IMR-90 (cell line): ENCODE results near the gene LCN2. TPM values are rescaled to one million over a fixed set of nuclear protein-coding genes. Genes with fewer than 3 reads are reported as not detected.

ENCODE experiments used
- ATAC-seq: fragments of 200-7000 bp; cut with Tn5 transposase; 2 replicates; pipeline ENCODE4 v1.9.1; 2020; ENCODE audit warnings: low read depth, mild to moderate bottlenecking, moderate library complexity
- BruUV-seq: library from RNA; stranded (reverse); fragments of 400-500 nt; replicated peaks from 2 replicates; lab custom pipeline; 2021; lab: Mats Ljungman, UMichigan
- CTCF ChIA-PET: fragments of 300-600 bp; formaldehyde crosslinking; extraction: SDS; loops from one replicate; lab custom pipeline; 2021; ENCODE audit warnings: antibody characterized with exemption; lab: Yijun Ruan, JAX
- POLR2A ChIA-PET: fragments of 300-600 bp; sonication (Branson Sonifier 250); formaldehyde crosslinking; loops from one replicate; lab custom pipeline; 2022; ENCODE audit warnings: antibody characterized with exemption; ENCODE audit not compliant: unreplicated experiment; lab: Charles Lee
- DNase-seq: peaks from one replicate; pipeline ENCODE4 v3.0.0; 2013
- H2AFZ ChIP-seq: replicated peaks from 2 replicates; pipeline ENCODE3; 2013; ENCODE audit warnings: low read length, mild to moderate bottlenecking; ENCODE audit not compliant: poor library complexity
- H2AK5ac ChIP-seq: 2 replicates; pipeline ENCODE4 v1.6.1; 2013; ENCODE audit warnings: low read depth, low read length, inconsistent platforms
- H2AK9ac ChIP-seq: replicated peaks from 2 replicates; pipeline ENCODE3; 2013; ENCODE audit warnings: mild to moderate bottlenecking, low read depth, low read length, moderate library complexity; ENCODE audit not compliant: poor library complexity
- H2BK120ac ChIP-seq: 2 replicates; pipeline ENCODE4 v1.6.1; 2013; ENCODE audit warnings: low read depth, low read length, inconsistent platforms
- H2BK15ac ChIP-seq: 3 replicates; pipeline ENCODE4 v1.6.1; 2013; ENCODE audit warnings: low read depth, low read length, inconsistent platforms
- H2BK20ac ChIP-seq: 2 replicates; pipeline ENCODE4 v1.6.1; 2013; ENCODE audit warnings: low read depth, mild to moderate bottlenecking, inconsistent platforms, low read length, moderate library complexity
- H2BK5ac ChIP-seq: 2 replicates; pipeline ENCODE4 v1.6.1; 2013; ENCODE audit warnings: mild to moderate bottlenecking, low read depth, low read length, inconsistent platforms; ENCODE audit not compliant: poor library complexity, severe bottlenecking
- H3K14ac ChIP-seq: replicated peaks from 2 replicates; pipeline ENCODE4 v1.6.1; 2013; ENCODE audit warnings: low read depth, low read length, inconsistent platforms
- H3K18ac ChIP-seq: 2 replicates; pipeline ENCODE4 v1.6.1; 2013; ENCODE audit warnings: low read depth, low read length, control low read depth
- H3K23ac ChIP-seq: 2 replicates; pipeline ENCODE4 v1.6.1; 2013; ENCODE audit warnings: low read depth, low read length, inconsistent platforms
- H3K27ac ChIP-seq: 2 replicates; pipeline ENCODE4 v1.5.1; 2013; ENCODE audit warnings: mild to moderate bottlenecking, control low read depth, low read length; ENCODE audit not compliant: insufficient read depth
- H3K27me3 ChIP-seq: 2 replicates; pipeline ENCODE4 v1.6.1; 2013; ENCODE audit warnings: low read length; ENCODE audit not compliant: control insufficient read depth, insufficient read depth
- H3K36me3 ChIP-seq: 2 replicates; pipeline ENCODE4 v1.6.1; 2013; ENCODE audit warnings: low read length, mixed read lengths; ENCODE audit not compliant: control insufficient read depth, insufficient read depth
- H3K4ac ChIP-seq: 2 replicates; pipeline ENCODE4 v1.6.1; 2013; ENCODE audit warnings: low read depth, low read length, inconsistent platforms
- H3K4me1 ChIP-seq: 2 replicates; pipeline ENCODE4 v1.6.1; 2013; ENCODE audit warnings: low read length, mixed read lengths; ENCODE audit not compliant: control insufficient read depth, insufficient read depth
- H3K4me2 ChIP-seq: 2 replicates; pipeline ENCODE4 v1.6.1; 2013; ENCODE audit warnings: low read depth, mild to moderate bottlenecking, control low read depth, low read length, moderate library complexity
- H3K4me3 ChIP-seq: 2 replicates; pipeline ENCODE4 v1.5.1; 2013; ENCODE audit warnings: low read depth, mild to moderate bottlenecking, control low read depth, low read length, moderate library complexity; ENCODE audit not compliant: insufficient read depth
- H3K56ac ChIP-seq: 2 replicates; pipeline ENCODE4 v1.6.1; 2013; ENCODE audit warnings: low read length, inconsistent platforms; ENCODE audit not compliant: insufficient read depth; ENCODE audit errors: extremely low read depth
- H3K79me1 ChIP-seq, 2 experiments: 2 replicates each; pipeline ENCODE4 v1.6.1; 2013; ENCODE audit warnings: low read length in 2 of 2, inconsistent platforms in 1 of 2, low read depth in 1 of 2
- H3K9ac ChIP-seq: 2 replicates; pipeline ENCODE4 v1.6.1; 2013; ENCODE audit warnings: low read depth, low read length, control low read depth
- H3K9me1 ChIP-seq: 2 replicates; pipeline ENCODE4 v1.6.1; 2013; ENCODE audit warnings: low read length, inconsistent platforms; ENCODE audit not compliant: insufficient read depth
- H3K9me3 ChIP-seq: 2 replicates; pipeline ENCODE4 v1.6.1; 2013; ENCODE audit warnings: low read length; ENCODE audit not compliant: control insufficient read depth, insufficient read depth
- H4K20me1 ChIP-seq: 2 replicates; pipeline ENCODE4 v1.6.1; 2013; ENCODE audit warnings: low read length, inconsistent platforms; ENCODE audit not compliant: insufficient read depth
- H4K5ac ChIP-seq: 2 replicates; pipeline ENCODE4 v1.6.1; 2013; ENCODE audit warnings: mild to moderate bottlenecking, low read depth, low read length, control low read depth
- H4K8ac ChIP-seq, 2 experiments: 2 replicates each; pipeline ENCODE4 v1.6.1; 2013; ENCODE audit warnings: low read depth in 2 of 2, low read length in 2 of 2, control low read depth in 1 of 2, inconsistent platforms in 1 of 2
- H4K91ac ChIP-seq: 2 replicates; pipeline ENCODE4 v1.6.1; 2013; ENCODE audit warnings: low read depth, low read length, inconsistent platforms; ENCODE audit not compliant: insufficient read depth
- RAD21 ChIP-seq: IDR thresholded peaks from 2 replicates; pipeline ENCODE4 v1.6.1; 2012; ENCODE audit warnings: low read length, improper control_type of control experiment
- WGBS, 2 experiments: methylation state at CpG; one replicate each; pipeline versions ENCODE4 v1.1.5 to v1.1.7; 2013; ENCODE audit warnings: missing lambda C conversion rate in 2 of 2; ENCODE audit not compliant: insufficient read length in 1 of 2; ENCODE audit errors: extremely low coverage in 2 of 2; 5-methylcytosine and 5-hydroxymethylcytosine counted together
- dilution Hi-C: fragments of 300-500 bp; cut with HindIII; formaldehyde crosslinking; loops from one replicate; pipeline ENCODE4 v1.14.3; 2018; ENCODE audit warnings: low sequenced_read_pairs; ENCODE audit not compliant: unreplicated experiment
- in situ Hi-C: fragments of 300-500 bp; cut with MboI; formaldehyde crosslinking; loops from 3 replicates; pipeline ENCODE4 v1.14.3; 2019; ENCODE audit warnings: low sequenced_read_pairs, inconsistent platforms, mixed read lengths
- intact Hi-C: fragments of 100-400 bp; cut with micrococcal nuclease; formaldehyde crosslinking; loops from 2 replicates; pipeline ENCODE4 v1.10.0; 2022
- polyA plus RNA-seq, 3 experiments: library from polyadenylated mRNA; depleted of rRNA; stranded (reverse); fragments of >200 nt; gene quantifications; 2 replicates each; pipeline ENCODE4 v1.2.3, GENCODE V29; 2012; ENCODE audit warnings: low replicate concordance in 1 of 3
- total RNA-seq: library from RNA; depleted of rRNA; stranded (reverse); fragments of >200 nt; gene quantifications from 2 replicates; pipeline ENCODE4 v1.2.3, GENCODE V29; 2012

LCN2 gene
- total and polyA plus RNA-seq, 2 of the 4 experiments (the other 2 are of a cell fraction), result not detected

DNA sequence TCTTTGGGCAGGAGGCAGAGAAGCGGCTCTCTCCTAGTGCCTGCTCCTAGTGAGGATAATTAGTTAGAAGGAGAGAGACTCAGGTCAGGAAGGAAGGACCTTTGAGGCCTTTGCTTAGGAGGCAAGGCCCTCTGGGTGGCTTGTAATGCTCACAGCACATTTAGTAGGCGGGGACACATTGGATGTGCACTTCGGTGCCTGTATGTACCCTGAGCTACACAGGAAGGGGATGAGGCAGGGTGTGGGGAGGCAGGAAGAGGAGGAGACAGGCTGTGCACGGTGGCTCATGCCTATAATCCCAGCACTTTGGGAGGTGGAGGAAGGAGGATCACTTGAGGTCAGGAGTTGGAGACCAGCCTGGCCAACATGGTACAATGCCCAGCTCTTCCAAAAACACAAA lies 7.2 kb upstream of the LCN2 start:
- no peak overlapping the region for H4K5ac ChIP-seq
- H3K4ac ChIP-seq, result no peak overlapping the region
- in situ Hi-C loops, result no loop called here
- ATAC-seq, result no peak
- no peak overlapping the region for H2AK5ac ChIP-seq
- H2BK120ac ChIP-seq, result no peak overlapping the region
- POLR2A ChIA-PET, result interaction anchor here (0.7 kb wide), 1 partner anchor 18 kb away, joined by 3 read pairs; the partner anchor contains the start of gene BBLN
- no peaks in the 10 kb centered on the region for H3K79me1 ChIP-seq
- H3K23ac ChIP-seq, result no peak overlapping the region
- no peak overlapping the region for H2BK15ac ChIP-seq
- H3K27ac ChIP-seq, result no peak overlapping the region
- no peak for DNase-seq
- no peak overlapping the region for H4K8ac ChIP-seq
- no peak overlapping the region for H3K4me2 ChIP-seq
- no peak overlapping the region for H2BK20ac ChIP-seq
- peaks cover 2% of the 10 kb centered on the region; the same call in 1 of the 2 replicates for H3K27me3 ChIP-seq
- H3K18ac ChIP-seq, result no peak overlapping the region
- no peak overlapping the region for H2BK5ac ChIP-seq
- 75% methylated on average over 2 of the region's 4 CpGs; no CpG with 5 or more reads in 1 of the 2 experiments for WGBS, 2 experiments
- no peaks in the 10 kb centered on the region for H4K20me1 ChIP-seq
- peaks cover 6% of the 10 kb centered on the region for H3K9me1 ChIP-seq
- no peak overlapping the region for H3K56ac ChIP-seq
- dilution Hi-C loops, result no loop called here
- H3K9me3 ChIP-seq, result no peaks in the 10 kb centered on the region
- H3K4me3 ChIP-seq, result no peak overlapping the region
- intact Hi-C loops, result no loop called here
- no peak overlapping the region for H3K14ac ChIP-seq
- no TSS peak for BruUV-seq
- CTCF ChIA-PET, result no interaction called here
- H3K4me1 ChIP-seq, result peaks cover 3% of the 10 kb centered on the region
- H2AK9ac ChIP-seq, result no peak overlapping the region
- H4K91ac ChIP-seq, result no peak overlapping the region
- no peak overlapping the region for H2AFZ ChIP-seq
- TF ChIP-seq RAD21, result no peak
- no peak overlapping the region for H3K9ac ChIP-seq
- no peaks in the 10 kb centered on the region for H3K36me3 ChIP-seq
